ENCODE data around the gene ST3GAL3. TPM values are rescaled to one million over a fixed set of nuclear protein-coding genes. Genes with fewer than 3 reads are reported as not detected.

The ST3GAL3 gene
- total RNA-seq, 1 experiment from 2014 or later: 19.3 TPM

- H3K4me2 ChIP-seq: peak overlapping the region; percentile 72
These were observed 127.1 kb downstream of the ST3GAL3 start for GRCh38 chr1:43834280-43835081.

GRCh38 chr1:43835082-43836021, 128.0 kb downstream of the ST3GAL3 start:
- peak overlapping the region; percentile 22; the same call in 1 of the 2 replicates for H3K4me3 ChIP-seq
- intact Hi-C loops (cut with micrococcal nuclease; ENCODE audit: unreplicated experiment): loop anchor here (1.0 to 10.0 kb wide), 6 partner anchors 13 to 311 kb away; no protein-coding TSS in a partner anchor
- no peaks in the 10 kb centered on the region for H4K20me1 ChIP-seq (ENCODE audit: insufficient read depth)
- BruUV-seq (replicated peaks): no TSS peak
- H3K4me1 ChIP-seq (replicated peaks; ENCODE audit: insufficient read depth): peaks cover 72% of the 10 kb centered on the region
- TF ChIP-seq CTCF (conservative IDR thresholded peaks at IDR 0.05) (no peak), EZH2 (IDR thresholded peaks at IDR 0.05; ENCODE audit: low read depth) (no peak)
- H3K9me2 ChIP-seq (ENCODE audit: insufficient read depth): no peaks in the 10 kb centered on the region
- no peaks in the 10 kb centered on the region for H3K27me3 ChIP-seq (ENCODE audit: insufficient read depth, low read depth)
- ChIA-PET CTCF (no interaction called here), POLR2A (ENCODE audit: unreplicated experiment) (interaction anchor here (0.6 to 0.8 kb wide), 2 partner anchors 11 to 186 kb away, joined by 5 to 10 read pairs; no protein-coding TSS in a partner anchor)
- H3K4me2 ChIP-seq: peak overlapping the region; percentile 72
- H3K9me3 ChIP-seq (ENCODE audit: insufficient read depth, low read depth): no peaks in the 10 kb centered on the region
- H2AFZ ChIP-seq: no peak overlapping the region
- peaks cover 51% of the 10 kb centered on the region for H3F3A ChIP-seq (ENCODE audit: insufficient read depth, low read depth)
- no peaks in the 10 kb centered on the region for H3K79me2 ChIP-seq (ENCODE audit: low read depth)
- H3K36me3 ChIP-seq (ENCODE audit: low read depth): no peaks in the 10 kb centered on the region
- H3K27ac ChIP-seq: peak overlapping the region; percentile 94
- DNase-seq: peak; percentile 82 to 86

More at GRCh38 chr1:43834280-43835081, 127.1 kb downstream of the ST3GAL3 start:
- no peaks in the 10 kb centered on the region for H3K27me3 ChIP-seq (ENCODE audit: insufficient read depth, low read depth)
- BruUV-seq (replicated peaks): TSS peak; percentile 98
- peaks cover 54% of the 10 kb centered on the region for H3F3A ChIP-seq (ENCODE audit: insufficient read depth, low read depth)
- H3K36me3 ChIP-seq (ENCODE audit: low read depth): no peaks in the 10 kb centered on the region
- no peak for TF ChIP-seq EZH2 (IDR thresholded peaks at IDR 0.05; ENCODE audit: low read depth)
- TF ChIP-seq CTCF (conservative IDR thresholded peaks at IDR 0.05): no peak
- H3K9me3 ChIP-seq (ENCODE audit: insufficient read depth, low read depth): no peaks in the 10 kb centered on the region
- ChIA-PET CTCF (no interaction called here), POLR2A (ENCODE audit: unreplicated experiment) (interaction anchor here (0.7 kb wide), 3 partner anchors 24 to 185 kb away, joined by 3 to 4 read pairs (median 4); partner anchors contain the start of gene KDM4A)
- intact Hi-C loops (cut with micrococcal nuclease; ENCODE audit: unreplicated experiment): loop anchor here (1.0 to 10.0 kb wide), 7 partner anchors 12 to 462 kb away; no protein-coding TSS in a partner anchor
- no peak overlapping the region for H2AFZ ChIP-seq
- H3K9me2 ChIP-seq (ENCODE audit: insufficient read depth): no peaks in the 10 kb centered on the region
- peak overlapping the region; percentile 94 for H3K27ac ChIP-seq
- peak overlapping the region; percentile 22; the same call in 1 of the 2 replicates for H3K4me3 ChIP-seq
- DNase-seq: peak; percentile 81 to 96
- no peaks in the 10 kb centered on the region for H3K79me2 ChIP-seq (ENCODE audit: low read depth)
- H3K4me1 ChIP-seq (replicated peaks; ENCODE audit: insufficient read depth): peaks cover 81% of the 10 kb centered on the region
- no peaks in the 10 kb centered on the region for H4K20me1 ChIP-seq (ENCODE audit: insufficient read depth)

Measured in PC-9 (cell line).